Neuronal stem cell (in vitro differentiated cells): ENCODE data around the gene ITM2B.

ENCODE experiments used
- DNase-seq: peaks from one replicate; pipeline ENCODE4 v3.0.0-alpha.2; 2013; ENCODE audit warnings: low spot score
- H2AFZ ChIP-seq: one replicate; pipeline ENCODE4 v1.6.1; 2013; ENCODE audit warnings: mild to moderate bottlenecking, low read length, inconsistent platforms
- H2AK5ac ChIP-seq: 2 replicates; pipeline ENCODE4 v1.6.1; 2013; ENCODE audit warnings: low read depth, mild to moderate bottlenecking, inconsistent platforms, low read length, moderate library complexity, mixed read lengths
- H2BK120ac ChIP-seq: 2 replicates; pipeline ENCODE4 v1.6.1; 2013; ENCODE audit warnings: low read depth, mild to moderate bottlenecking, inconsistent platforms, low read length, moderate library complexity, mixed read lengths
- H2BK12ac ChIP-seq: one replicate; pipeline ENCODE4 v1.6.1; 2013; ENCODE audit warnings: low read length, inconsistent platforms
- H2BK15ac ChIP-seq: 2 replicates; pipeline ENCODE4 v1.6.1; 2013; ENCODE audit warnings: mild to moderate bottlenecking, low read length, inconsistent platforms, mixed read lengths
- H2BK5ac ChIP-seq: one replicate; pipeline ENCODE4 v1.6.1; 2013; ENCODE audit warnings: inconsistent platforms, mild to moderate bottlenecking, low read length, moderate library complexity
- H3K14ac ChIP-seq: one replicate; pipeline ENCODE4 v1.6.1; 2013; ENCODE audit warnings: low read length, inconsistent platforms
- H3K18ac ChIP-seq: 2 replicates; pipeline ENCODE4 v1.6.1; 2013; ENCODE audit warnings: low read length, inconsistent platforms
- H3K23ac ChIP-seq: 2 replicates; pipeline ENCODE4 v1.6.1; 2013; ENCODE audit warnings: low read depth, mild to moderate bottlenecking, mixed read lengths, low read length, inconsistent platforms; ENCODE audit not compliant: poor library complexity
- H3K27ac ChIP-seq: replicated peaks from 3 replicates; pipeline ENCODE4 v1.5.1; 2013; ENCODE audit warnings: low read length, inconsistent platforms
- H3K27me3 ChIP-seq, 3 experiments: 2 replicates each; pipeline ENCODE4 v1.6.1; 2013; ENCODE audit warnings: low read length in 3 of 3, mild to moderate bottlenecking in 2 of 3, inconsistent platforms in 1 of 3, low read depth in 1 of 3, mixed read lengths in 1 of 3, moderate library complexity in 1 of 3; ENCODE audit not compliant: control insufficient read depth in 3 of 3, insufficient read depth in 3 of 3
- H3K36me3 ChIP-seq, 2 donors: replicated peaks in 1 of 2; 2 replicates each; pipeline ENCODE4 v1.6.1; 2013; ENCODE audit warnings: low read length in 2 of 2; ENCODE audit not compliant: control insufficient read depth in 2 of 2, insufficient read depth in 2 of 2
- H3K4ac ChIP-seq: 2 replicates; pipeline ENCODE4 v1.6.1; 2013; ENCODE audit warnings: inconsistent platforms, mild to moderate bottlenecking, low read length, moderate library complexity
- H3K4me1 ChIP-seq, 2 donors: 1 replicate in 1 of 2; 2 replicates in 1 of 2; pipeline ENCODE4 v1.6.1; 2013; ENCODE audit warnings: low read length in 2 of 2, low read depth in 1 of 2; ENCODE audit not compliant: control insufficient read depth in 2 of 2, insufficient read depth in 1 of 2
- H3K4me2 ChIP-seq: one replicate; pipeline ENCODE4 v1.6.1; 2013; ENCODE audit warnings: mild to moderate bottlenecking, low read length, inconsistent platforms; ENCODE audit not compliant: insufficient read depth, poor library complexity, severe bottlenecking
- H3K4me3 ChIP-seq, 2 donors: 2 replicates each; pipeline ENCODE4 v1.5.1; 2013; ENCODE audit warnings: low read length in 2 of 2, mild to moderate bottlenecking in 2 of 2, inconsistent platforms in 1 of 2, moderate library complexity in 1 of 2
- H3K79me1 ChIP-seq: one replicate; pipeline ENCODE4 v1.6.1; 2013; ENCODE audit warnings: low read depth, mild to moderate bottlenecking, inconsistent platforms, low read length, moderate library complexity
- H3K9ac ChIP-seq: one replicate; pipeline ENCODE4 v1.6.1; 2013; ENCODE audit warnings: mild to moderate bottlenecking, low read depth, low read length, inconsistent platforms; ENCODE audit not compliant: poor library complexity
- H3K9me3 ChIP-seq, 2 donors: replicated peaks in 1 of 2; 2 replicates each; pipeline versions ENCODE3 to v1.6.1; 2013; ENCODE audit warnings: low read length in 2 of 2, mild to moderate bottlenecking in 2 of 2, inconsistent platforms in 1 of 2, low read depth in 1 of 2, mixed read lengths in 1 of 2, moderate library complexity in 1 of 2; ENCODE audit not compliant: control insufficient read depth in 2 of 2, insufficient read depth in 1 of 2
- H4K8ac ChIP-seq: one replicate; pipeline ENCODE4 v1.6.1; 2013; ENCODE audit warnings: low read depth, mild to moderate bottlenecking, inconsistent platforms, low read length, moderate library complexity
- H4K91ac ChIP-seq: one replicate; pipeline ENCODE4 v1.6.1; 2013; ENCODE audit warnings: low read length, low read depth, mild to moderate bottlenecking, inconsistent platforms; ENCODE audit not compliant: poor library complexity
- WGBS, 2 donors: extraction: QIAGEN DNeasy Blood & Tissue Kit; methylation state at CpG; one replicate each; pipeline ENCODE4 v1.1.7; 2013; ENCODE audit warnings: missing lambda C conversion rate in 2 of 2, mixed read lengths in 1 of 2; ENCODE audit not compliant: insufficient read length in 2 of 2, insufficient replicate concordance in 1 of 2; ENCODE audit errors: extremely low coverage in 2 of 2; 5-methylcytosine and 5-hydroxymethylcytosine counted together

Gene ITM2B

DNA sequence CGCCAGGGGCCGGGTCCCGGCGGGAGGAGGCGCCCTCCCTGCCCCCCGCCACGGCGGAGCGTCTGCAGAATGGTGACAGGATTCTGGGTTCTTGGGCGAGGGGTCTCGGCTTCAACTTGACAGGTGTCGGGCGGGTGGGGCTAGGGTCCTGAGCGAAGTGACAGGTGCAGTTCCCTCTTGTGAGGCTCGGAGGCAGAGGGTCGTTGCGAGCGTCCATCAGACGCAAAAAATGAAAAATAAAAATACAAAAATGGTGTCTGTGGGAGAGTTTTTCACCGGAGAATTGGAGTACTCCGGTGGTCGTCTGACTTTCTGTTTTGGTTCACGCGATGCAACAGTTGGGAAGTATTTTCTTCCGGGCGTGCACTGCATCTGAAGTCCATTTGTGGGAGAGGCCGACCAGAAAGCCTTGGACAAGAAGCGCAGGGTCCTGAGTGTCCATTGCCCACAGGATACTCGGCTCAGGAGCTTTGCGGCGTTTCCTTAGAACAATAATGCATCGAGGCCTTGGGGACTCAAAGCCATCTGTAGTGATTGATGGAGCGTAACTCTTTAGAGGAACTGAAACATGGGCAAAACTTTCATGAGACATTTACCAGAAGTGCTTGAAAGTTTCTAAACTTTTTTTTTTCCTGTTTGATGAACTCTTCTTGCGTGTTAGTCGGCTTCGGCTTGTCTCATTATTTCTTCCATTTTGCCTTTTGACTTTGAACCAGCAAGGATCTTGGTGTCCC, 71.3 kb downstream of the ITM2B start:
- H4K8ac ChIP-seq, result no peak overlapping the region
- peak overlapping the region; percentile 95 for H2AFZ ChIP-seq
- peak overlapping the region; percentile 72 for H2BK120ac ChIP-seq
- H3K4me2 ChIP-seq, result peak overlapping the region; percentile 73
- peak overlapping the region; percentile 71 to 98 for H3K4me3 ChIP-seq
- H2AK5ac ChIP-seq, result no peak overlapping the region
- WGBS, 2 donors, result no CpG with 5 or more reads among the region's 36 CpGs
- peak overlapping the region; percentile 87 for H2BK5ac ChIP-seq
- H3K27me3 ChIP-seq, result no peaks in the 10 kb centered on the region
- H3K4ac ChIP-seq, result no peak overlapping the region
- peak; percentile 17 for DNase-seq
- H3K18ac ChIP-seq, result peak overlapping the region; percentile 95
- H3K79me1 ChIP-seq, result peaks cover 5% of the 10 kb centered on the region
- no peak overlapping the region for H4K91ac ChIP-seq
- peak overlapping the region; percentile 95 for H3K23ac ChIP-seq
- no peak overlapping the region for H2BK15ac ChIP-seq
- peaks cover 0 to 37% of the 10 kb centered on the region in 2 donors for H3K36me3 ChIP-seq
- H2BK12ac ChIP-seq, result no peak overlapping the region
- H3K27ac ChIP-seq, result peak overlapping the region; percentile 64
- H3K9me3 ChIP-seq, result no peaks in the 10 kb centered on the region
- no peak overlapping the region for H3K14ac ChIP-seq
- H3K4me1 ChIP-seq, result peaks cover 0 to 3% of the 10 kb centered on the region in 2 donors
- peak overlapping the region; percentile 97 for H3K9ac ChIP-seq

DNA sequence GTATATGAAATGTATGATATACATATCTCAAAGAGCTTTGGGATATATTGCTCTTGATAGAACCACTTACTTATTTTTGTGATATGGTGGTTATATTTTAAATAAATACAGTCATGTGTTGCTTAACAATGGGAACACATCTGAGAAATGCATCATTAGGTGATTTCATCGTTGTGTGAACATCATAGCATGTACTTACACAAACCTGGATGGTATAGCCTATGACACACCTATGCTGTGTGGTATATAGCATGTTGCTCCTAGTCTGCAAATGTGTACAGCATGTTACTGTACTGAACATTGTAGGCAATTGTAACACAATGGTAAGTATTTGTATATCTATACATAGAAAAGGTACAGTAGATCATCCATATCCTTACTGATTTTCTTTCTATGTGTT, 78.2 kb downstream of the ITM2B start:
- H3K79me1 ChIP-seq, result peaks cover 2% of the 10 kb centered on the region
- no peak overlapping the region for H4K8ac ChIP-seq
- peaks cover 0 to 61% of the 10 kb centered on the region in 2 donors for H3K36me3 ChIP-seq
- no peak overlapping the region for H3K18ac ChIP-seq
- no peak overlapping the region for H2BK15ac ChIP-seq
- H3K14ac ChIP-seq, result no peak overlapping the region
- no peak overlapping the region for H2AK5ac ChIP-seq
- H2BK12ac ChIP-seq, result no peak overlapping the region
- no peaks in the 10 kb centered on the region for H3K27me3 ChIP-seq
- no peak overlapping the region for H3K23ac ChIP-seq
- DNase-seq, result no peak
- H3K4me3 ChIP-seq, result no peak overlapping the region
- no peak overlapping the region for H2AFZ ChIP-seq
- no peak overlapping the region for H2BK120ac ChIP-seq
- WGBS, 2 donors, result no CpG with 5 or more reads among the region's 1 CpG
- H3K9me3 ChIP-seq, result peaks cover 0 to 5% of the 10 kb centered on the region in 2 donors
- H3K27ac ChIP-seq, result no peak overlapping the region
- H3K4me1 ChIP-seq, result no peaks in the 10 kb centered on the region
- no peak overlapping the region for H2BK5ac ChIP-seq
- H3K4ac ChIP-seq, result no peak overlapping the region
- H3K9ac ChIP-seq, result no peak overlapping the region
- no peak overlapping the region for H3K4me2 ChIP-seq
- no peak overlapping the region for H4K91ac ChIP-seq

DNA sequence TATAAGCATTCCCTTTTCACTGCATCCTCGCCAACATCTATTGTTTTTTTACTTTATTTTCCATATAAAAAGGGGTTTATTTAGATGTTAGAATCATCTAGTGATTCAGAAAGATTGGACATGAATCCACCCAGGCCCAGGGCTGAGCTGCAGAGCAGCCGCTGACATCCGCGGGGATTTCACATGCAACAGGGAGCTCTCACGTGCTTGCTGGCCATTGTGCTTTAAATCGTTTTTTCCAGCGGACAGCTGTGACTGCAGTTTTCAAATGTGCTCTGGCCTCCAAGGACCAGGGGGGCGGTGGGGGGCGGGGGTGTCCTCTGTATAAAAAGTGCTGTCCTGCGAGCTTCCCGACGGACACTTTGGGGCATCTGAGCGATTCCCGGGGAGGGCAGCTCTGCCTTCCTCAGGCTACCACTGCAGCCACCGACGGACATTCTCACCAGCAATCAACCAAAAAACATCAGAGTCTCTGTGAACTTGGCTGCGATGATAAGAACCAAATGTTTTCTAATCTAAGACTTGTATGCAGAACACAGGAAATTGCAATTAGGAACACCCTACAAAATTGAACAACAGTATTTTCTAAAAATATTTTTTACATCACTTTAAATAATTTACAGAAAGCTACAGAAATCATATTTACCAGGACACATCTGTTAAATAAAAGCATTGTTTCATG, 83.1 kb downstream of the ITM2B start:
- no peaks in the 10 kb centered on the region for H3K4me1 ChIP-seq
- no peak overlapping the region for H3K14ac ChIP-seq
- no peaks in the 10 kb centered on the region for H3K27me3 ChIP-seq
- H3K4me2 ChIP-seq, result no peak overlapping the region
- no peak overlapping the region for H2BK12ac ChIP-seq
- H4K91ac ChIP-seq, result no peak overlapping the region
- no peak overlapping the region for H3K9ac ChIP-seq
- peaks cover 12% of the 10 kb centered on the region for H3K79me1 ChIP-seq
- no peak overlapping the region for H2BK5ac ChIP-seq
- WGBS, 2 donors, result no CpG with 5 or more reads among the region's 17 CpGs
- H3K23ac ChIP-seq, result no peak overlapping the region
- peaks cover 7 to 58% of the 10 kb centered on the region in 2 donors for H3K36me3 ChIP-seq
- no peak overlapping the region for H3K4me3 ChIP-seq
- H3K4ac ChIP-seq, result no peak overlapping the region
- no peak overlapping the region for H4K8ac ChIP-seq
- no peak overlapping the region for H2BK15ac ChIP-seq
- no peak overlapping the region for H3K27ac ChIP-seq
- H2AFZ ChIP-seq, result no peak overlapping the region
- no peak overlapping the region for H3K18ac ChIP-seq
- peaks cover 14 to 26% of the 10 kb centered on the region in 2 donors for H3K9me3 ChIP-seq
- H2AK5ac ChIP-seq, result no peak overlapping the region
- no peak overlapping the region for H2BK120ac ChIP-seq
- no peak for DNase-seq

DNA sequence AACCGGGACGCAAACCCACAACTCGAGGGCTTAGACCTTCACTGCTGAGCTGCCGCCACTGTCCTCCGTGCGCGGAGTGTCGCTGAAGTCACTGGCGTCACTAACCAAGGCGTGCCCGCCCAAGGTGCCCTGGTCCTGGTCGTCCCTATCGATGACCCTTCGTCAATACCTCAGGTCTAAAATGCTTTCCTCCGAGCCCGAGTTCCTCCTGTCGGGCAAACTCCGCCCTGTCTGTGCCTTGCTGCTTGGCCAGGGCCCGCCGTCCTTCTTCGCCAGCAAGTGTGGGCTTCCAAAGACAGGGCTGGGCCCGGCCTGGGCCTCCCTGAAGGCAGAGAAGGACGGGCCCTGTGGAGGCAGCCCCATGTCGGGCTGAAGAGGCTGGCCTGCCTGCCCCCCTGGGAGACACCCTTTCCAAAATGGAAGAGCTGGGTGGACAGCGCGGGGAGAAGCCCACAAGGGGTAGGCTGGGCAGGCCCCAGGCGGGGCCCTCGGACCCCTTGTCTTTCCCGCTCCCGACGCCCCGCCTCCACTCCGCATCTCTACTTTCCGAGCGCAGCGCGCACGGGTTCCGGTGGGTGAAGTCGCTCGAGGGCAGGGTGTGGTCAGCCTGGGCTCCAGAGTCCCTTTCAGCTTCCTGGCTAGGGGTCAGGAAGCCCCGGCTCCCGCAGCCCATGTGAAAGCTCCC, 84.0 kb downstream of the ITM2B start:
- no peak overlapping the region for H4K91ac ChIP-seq
- H3K18ac ChIP-seq, result no peak overlapping the region
- H3K27me3 ChIP-seq, result no peaks in the 10 kb centered on the region
- H3K4me1 ChIP-seq, result no peaks in the 10 kb centered on the region
- peak overlapping the region in 1 of 2 donors; percentile 30 for H3K4me3 ChIP-seq
- peak overlapping the region; percentile 58 for H2BK12ac ChIP-seq
- no peak for DNase-seq
- H3K4ac ChIP-seq, result no peak overlapping the region
- no peak overlapping the region for H3K27ac ChIP-seq
- H3K23ac ChIP-seq, result no peak overlapping the region
- peak overlapping the region; percentile 44 for H3K9ac ChIP-seq
- peak overlapping the region; percentile 38 for H3K14ac ChIP-seq
- no peak overlapping the region for H4K8ac ChIP-seq
- H2AK5ac ChIP-seq, result no peak overlapping the region
- H3K36me3 ChIP-seq, result peaks cover 7 to 52% of the 10 kb centered on the region in 2 donors
- no peak overlapping the region for H2BK15ac ChIP-seq
- H2AFZ ChIP-seq, result no peak overlapping the region
- WGBS, 2 donors, result no CpG with 5 or more reads among the region's 43 CpGs
- no peak overlapping the region for H2BK120ac ChIP-seq
- no peak overlapping the region for H3K4me2 ChIP-seq
- H3K79me1 ChIP-seq, result peaks cover 12% of the 10 kb centered on the region
- peak overlapping the region; percentile 53 for H2BK5ac ChIP-seq
- H3K9me3 ChIP-seq, result peaks cover 14 to 32% of the 10 kb centered on the region in 2 donors
